ENCODE measurements around the gene TMEM63C.

- TF ChIP-seq CTCF (IDR thresholded peaks at IDR 0.05; ENCODE audit: low read length) (no peak), EZH2 (IDR thresholded peaks at IDR 0.05; ENCODE audit: borderline replicate concordance, low read length) (no peak)
Measured at GRCh38 chr14:77155083-77155482, 26.5 kb upstream of the TMEM63C start.

Measured in OCI-LY1 (cell line).